ENCODE data around the gene BTBD2.

DNA sequence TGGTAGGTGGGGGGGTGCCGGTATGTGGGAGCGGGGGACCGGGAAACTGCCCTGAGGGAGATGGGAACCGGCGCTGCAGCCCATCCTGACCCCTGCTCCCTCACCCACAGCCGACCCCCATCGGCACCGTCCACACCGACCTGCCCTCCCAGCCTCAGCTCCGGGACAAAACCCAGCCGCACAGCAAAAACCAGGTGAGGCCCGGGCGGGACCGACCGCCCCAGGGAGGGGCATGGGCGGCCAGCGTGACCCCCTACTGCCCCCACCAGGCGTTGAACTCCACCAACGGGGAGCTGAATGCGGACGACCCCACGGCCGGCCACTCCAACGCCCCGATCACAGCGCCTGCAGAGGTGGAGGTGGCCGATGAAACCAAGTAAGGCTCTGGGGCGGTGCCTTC is 35.9 kb downstream of the BTBD2 start:
- TF ChIP-seq EZH2 (IDR thresholded peaks at IDR 0.05) (no peak), POLR2AphosphoS5 (IDR thresholded peaks at IDR 0.05; ENCODE audit: borderline replicate concordance, low read depth, low read length) (no peak)

All from SK-N-MC (cell line).